NCI-H1694 treated with DMSO at 0.1 percent for 48 hours (cell line): ENCODE measurements around the gene FEZF2.

Experiments
- DNase-seq: peaks from one replicate; lab custom pipeline; 2025; lab: John Stamatoyannopoulos, UW

FEZF2 gene

DNA sequence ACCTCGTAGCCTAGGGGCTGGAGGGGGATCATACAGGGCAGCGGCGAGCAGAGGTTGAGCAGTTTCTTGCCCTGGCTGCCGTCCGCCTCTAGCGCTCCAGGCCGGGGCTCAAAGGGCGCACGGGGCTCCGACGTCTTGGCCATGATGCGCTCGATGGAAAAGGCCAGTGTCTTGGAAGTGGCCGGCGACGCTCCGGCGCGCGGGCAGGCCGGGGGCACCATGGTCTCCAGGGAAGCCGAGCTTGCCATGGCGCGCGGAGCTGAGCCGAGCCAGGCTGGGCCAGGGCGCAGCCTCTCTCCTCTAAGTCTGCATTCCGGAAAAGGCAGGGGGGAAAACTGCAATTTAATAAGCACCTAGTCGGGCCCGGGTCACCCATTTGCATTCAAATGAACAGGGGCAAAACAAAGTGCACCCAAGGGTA is 719 bp downstream of the FEZF2 start:
- DNase-seq = no peak

DNA sequence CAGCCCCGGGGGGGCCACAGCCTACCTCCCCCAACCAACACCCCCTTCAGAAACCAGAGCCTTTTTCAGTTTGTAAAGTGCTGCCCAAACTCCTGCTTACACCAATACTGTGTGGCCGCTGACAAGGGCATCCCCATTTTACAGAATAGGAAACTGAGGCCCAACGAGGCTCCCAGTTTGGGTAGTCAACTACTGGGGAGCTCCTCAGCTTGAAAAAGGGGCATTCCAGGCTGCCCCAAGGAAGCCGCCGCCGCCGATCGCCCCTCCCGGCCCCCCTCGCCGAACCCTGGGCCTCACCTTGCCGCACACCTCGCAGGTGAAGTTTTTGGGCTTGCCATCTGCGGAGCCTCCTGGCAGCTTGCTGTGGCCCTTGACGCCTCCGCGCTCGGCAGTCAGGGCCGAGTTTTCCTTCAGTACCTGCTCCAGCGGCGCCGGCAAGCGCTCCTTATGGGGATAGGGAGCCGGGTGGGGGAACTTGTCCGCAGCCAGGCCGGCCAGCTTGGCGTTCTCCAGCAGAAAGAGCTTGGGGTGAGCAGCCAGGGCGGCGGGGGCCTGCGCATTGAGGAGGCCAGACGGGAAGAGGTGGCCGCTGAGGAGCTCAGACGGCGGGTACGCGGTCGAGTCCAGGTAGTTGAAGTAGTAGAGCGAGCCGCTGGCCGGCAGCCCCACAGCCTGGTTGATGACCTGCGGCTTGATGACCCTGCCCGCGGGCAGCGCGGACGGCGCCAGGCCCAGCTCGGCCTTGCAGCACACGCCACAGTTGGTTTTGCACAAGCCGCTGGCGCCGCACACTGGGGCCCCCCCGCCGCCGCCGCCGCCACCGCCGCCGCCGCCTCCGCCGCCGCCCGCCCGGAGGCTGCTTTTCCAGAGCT is 1.4 kb downstream of the FEZF2 start:
- no peak for DNase-seq

DNA sequence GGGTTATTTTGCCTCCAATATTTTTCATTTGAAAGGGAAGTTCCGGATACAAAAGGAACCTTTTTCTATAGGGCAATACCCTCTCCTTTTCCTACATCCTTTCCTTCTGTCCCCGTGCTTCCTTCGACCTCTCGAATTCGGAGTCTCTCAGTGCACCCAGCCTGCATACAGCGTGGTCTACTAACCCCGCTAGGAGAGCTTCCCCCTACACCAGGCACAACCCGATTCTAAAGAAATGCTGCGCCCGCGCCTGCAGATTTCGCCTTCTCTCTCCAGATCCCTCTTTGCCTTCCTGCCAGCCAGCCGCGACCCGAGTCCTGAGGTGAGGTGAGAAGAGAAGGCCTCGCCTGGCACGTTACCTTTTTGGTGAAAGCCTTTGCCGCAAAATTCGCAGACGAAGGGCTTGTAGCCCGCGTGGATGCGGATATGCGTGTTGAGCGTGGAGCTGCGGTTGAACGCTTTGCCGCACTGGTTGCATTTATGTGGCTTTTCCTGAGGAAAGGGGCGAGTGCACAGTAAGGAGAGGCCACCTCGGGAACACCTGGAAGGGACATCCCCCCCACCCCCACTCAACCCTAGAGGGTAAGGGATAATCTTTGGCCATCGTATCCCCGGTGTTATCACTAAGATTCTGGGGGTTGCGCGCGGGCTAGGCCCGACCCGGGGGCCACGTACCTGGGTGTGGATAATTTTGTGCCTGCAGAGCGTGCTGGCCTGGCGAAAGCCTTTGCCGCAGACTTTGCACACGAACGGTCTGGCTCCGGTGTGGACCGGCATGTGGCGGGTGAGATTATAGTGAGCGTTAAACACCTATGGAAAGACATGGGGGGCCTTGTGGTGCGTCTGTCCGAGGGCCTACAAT is 2.3 kb downstream of the FEZF2 start:
- DNase-seq = no peak

DNA sequence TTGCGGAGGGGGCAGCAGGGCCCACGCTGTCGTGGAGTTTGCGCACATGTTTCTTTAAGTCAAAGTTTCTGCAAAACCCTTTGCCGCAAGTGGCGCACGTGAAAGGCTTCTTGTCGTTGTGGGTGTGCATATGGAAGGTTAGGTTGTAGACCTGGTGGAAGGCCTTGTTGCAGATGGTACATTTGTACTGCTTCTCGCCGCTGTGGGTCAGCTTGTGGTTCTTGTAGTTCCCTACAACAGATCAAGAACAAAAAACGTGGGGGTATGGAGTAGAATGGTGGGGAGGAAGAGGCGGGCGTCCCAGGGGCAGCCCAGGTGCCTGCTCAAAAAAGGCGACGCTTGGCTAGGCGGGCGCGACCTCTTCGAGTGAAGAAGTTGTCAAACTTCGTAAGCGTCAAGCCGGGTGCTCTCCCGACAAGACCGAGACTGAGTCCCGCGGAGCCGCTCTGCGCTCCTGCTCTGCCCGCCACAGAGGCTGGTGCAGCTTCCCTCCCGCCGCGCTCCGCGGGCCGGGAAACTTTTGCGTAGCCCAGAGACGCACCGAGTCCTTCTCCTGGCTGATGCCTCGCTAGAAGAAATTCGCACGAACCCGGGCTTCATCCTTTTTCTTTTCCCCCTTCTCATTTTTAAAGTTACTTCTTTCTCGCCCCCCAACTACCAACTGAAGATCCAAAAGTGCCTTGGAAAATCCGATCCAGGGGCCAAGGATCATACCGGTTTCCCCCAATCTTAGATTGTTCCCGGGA is 3.1 kb downstream of the FEZF2 start:
- DNase-seq = no peak

DNA sequence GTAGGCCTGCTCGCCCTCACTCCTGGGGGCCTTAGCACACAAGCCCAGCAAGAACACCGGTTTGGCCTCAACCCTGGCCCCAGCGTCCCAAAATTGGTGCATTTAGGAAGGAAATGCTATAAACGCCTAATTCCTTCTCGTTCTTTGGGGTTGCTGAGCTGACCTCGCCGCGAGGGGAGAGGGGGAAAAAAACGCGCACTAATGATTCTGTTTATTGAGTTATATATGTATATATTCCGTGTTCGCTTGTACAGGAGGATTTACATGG is 3.9 kb downstream of the FEZF2 start:
- no peak for DNase-seq

DNA sequence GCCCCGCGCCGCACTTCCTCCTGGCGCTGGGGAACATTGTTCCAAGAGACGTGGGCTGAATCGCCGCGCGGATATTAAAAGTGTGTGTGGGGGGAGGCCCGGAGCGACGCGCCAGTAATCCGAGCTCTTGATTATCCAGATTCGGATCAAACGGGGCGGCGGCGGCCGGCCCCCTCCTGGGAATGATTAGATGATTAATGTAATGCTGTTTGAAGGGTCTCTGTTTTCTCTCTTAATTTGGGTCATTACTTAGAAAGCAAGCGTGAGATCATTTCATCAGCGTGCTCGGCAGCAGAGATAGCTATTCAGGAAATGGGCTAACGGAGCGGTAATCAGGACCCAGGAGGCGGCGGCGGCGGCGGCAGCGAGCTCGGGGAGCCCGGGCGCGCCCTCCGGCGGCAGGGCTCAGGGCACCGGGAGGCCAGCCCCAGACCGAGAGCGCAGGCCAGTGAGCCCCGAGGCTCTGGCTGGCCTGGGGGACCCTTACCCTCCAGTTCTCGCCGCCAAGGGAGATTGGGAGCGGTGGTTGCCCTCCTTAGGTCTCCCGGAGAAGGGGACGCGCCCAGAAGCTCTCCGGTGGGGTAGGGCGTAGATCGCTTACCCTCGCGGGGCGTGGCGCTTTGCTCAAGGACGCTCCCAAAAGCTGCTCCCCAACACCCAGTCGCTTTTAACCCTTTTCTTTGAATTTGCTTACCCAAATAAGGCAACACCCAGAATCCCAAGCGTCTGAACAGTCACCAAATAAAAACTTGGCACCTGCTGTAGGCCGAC is 4.5 kb downstream of the FEZF2 start:
- no peak for DNase-seq

DNA sequence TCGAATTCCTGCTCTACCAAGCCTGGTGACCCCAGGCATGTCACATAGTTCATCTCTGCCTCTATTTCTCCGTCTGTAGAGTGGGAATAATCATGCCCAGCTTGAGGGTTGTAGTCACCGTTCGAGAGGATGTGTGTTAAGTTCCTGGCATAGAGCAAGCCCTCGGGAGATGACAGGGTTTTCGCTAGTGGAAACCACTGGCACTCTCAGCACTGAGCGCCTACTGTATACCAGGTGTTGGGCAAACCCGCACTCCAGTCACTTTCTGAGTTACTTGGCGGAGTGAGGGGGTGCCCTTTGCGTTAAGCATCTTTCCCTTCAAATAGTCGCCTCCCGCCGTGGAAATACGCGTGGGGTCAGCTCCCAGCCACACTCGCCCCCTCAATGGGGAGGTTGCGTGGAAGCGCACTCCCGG is 5.1 kb downstream of the FEZF2 start:
- no peak for DNase-seq

DNA sequence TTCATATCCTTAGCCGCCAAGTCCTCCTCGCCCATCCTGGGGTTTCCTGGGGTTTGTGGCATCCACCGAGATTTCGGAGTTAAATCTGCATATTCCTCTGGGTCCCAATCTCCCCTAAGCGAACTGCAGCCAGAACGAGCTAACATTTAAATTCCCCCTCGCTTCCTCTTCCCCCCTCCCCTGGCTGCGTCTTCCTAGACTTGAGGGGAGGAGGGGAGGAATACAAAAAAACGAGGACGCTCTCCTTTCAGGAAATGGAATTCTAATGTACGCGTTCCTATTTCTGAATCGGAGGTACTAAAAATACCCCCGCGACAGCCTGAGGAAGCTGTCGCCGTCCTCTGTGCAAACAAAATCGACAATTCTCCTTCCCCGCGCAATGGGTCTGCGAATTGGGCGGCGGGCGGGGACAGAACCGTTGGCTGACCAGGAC is 5.6 kb downstream of the FEZF2 start:
- no peak for DNase-seq

DNA sequence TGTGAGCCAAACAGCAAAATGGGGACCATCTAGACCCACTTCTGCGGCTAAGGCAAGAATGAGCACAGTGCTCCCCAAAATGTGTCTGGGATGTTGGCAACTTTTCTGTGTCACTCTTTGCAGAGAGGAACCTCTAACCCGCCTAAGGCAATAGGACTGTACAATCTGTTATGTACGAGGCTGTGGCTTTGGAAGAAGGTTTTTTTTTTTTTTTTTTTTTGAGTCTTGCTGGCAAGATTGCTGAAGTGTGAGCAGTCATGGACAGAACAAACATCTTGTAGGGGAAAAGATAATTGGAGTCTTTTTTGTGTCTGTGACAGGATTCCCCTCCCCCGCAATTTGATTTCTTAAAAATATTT is 7.2 kb downstream of the FEZF2 start:
- no peak for DNase-seq

DNA sequence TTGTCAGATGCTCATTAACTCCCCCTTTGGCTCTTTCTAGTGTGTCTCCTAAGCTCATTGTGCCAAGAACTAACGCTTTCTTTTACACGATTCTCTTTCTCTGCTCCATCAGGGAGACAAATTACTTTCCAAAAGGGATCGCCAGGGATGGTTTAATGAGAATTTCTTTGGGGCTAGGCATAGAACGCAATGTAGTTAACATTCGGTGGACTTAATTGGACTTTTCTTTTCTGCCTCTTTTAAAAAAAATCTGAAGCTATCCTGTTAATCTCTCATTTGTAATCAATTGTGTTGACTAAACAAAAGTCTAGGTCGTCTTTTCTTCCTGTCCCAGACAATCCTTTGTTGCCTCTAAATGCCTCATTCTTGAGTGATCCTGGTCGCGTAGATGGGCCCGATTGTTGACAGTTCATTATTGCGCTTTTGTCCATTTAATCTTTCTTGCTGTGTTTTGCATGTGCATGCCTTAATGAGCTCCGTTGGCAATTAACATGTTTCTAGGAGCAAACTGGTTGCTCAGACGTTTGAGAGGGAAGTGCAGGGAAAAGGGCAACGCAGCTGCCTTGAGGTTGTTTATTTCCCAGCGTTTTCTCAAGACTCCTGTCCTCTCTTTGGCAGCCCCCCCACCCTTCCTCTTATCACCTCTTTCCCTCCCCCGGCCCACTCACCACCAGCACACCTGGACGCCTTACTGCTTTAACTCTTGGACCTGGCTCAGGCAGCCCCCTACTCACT is 7.8 kb downstream of the FEZF2 start:
- DNase-seq = no peak

DNA sequence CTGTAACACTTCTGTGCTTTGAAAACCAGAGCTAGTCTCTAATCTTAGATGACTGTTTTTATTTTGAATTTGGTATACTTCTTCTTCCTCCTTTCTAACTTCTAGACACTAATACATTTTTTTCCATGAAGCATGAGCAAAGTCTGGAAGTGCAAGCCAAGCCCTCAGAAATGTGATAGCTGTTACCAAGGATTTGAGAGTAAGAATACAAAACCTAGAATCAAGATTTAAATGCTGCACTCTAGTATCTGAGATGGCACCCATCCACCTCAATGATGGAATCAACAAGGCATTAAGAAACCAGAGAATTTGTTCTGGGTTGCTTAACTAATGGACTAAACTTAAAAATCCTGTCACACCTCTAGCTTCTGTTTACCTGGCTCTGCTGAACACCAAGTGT is 9.2 kb downstream of the FEZF2 start:
- no peak for DNase-seq

DNA sequence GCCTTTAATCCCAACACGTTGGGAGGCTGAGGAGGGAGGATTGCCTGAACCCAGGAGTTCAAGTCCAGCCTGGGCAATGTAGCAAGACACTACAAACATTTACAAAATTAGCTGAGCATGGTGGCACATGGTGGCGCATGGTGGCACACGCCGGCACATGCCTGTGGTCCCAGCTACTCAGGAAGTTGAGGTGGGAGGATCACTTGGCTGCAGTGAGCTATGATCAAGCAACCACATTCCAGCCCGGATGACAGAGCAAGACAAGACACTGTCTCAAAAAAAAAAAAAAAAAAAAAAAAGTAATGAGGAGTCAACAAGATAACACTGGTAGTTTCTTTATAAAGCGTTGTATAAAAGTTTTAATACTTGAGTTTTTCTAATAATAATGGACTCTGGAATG is 10.1 kb downstream of the FEZF2 start:
- DNase-seq = no peak

DNA sequence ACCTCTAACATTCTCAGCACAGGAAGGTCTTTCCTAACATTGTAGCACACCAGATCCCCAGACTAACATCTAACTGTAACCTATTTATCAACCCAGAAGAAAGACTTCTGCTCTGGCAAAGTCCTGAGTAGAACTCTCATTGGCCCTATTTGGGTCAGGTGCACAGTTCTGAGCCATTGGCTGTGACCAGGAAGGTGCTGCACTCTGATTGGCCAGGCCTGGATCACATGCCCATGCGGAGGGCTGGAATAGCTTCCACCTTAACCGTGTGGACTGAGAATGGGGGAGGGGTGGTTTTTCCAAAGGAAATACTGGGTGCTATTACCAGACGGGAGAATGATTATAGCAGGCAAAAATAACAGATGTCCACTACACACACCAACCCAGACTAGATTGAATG is 11.5 kb downstream of the FEZF2 start:
- no peak for DNase-seq

DNA sequence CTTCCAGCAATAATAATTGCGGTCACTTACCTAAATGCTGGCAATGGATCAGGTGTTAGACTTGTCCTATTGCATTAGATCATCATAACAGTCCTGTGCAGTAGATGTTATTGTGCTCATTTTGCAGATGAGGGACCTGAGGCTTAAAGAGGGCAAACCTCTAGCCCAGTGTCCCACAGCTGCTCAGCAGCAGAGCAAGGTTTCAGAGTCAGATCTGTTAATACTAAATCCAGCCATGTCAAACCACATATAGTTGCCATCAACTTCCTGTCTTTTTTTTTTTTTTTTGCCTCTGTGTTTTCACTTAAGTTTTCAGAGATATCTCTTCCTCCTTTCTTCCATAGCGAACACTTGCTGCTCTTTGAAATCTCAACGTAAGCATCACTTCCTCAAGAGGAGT is 12.1 kb downstream of the FEZF2 start:
- DNase-seq = no peak

DNA sequence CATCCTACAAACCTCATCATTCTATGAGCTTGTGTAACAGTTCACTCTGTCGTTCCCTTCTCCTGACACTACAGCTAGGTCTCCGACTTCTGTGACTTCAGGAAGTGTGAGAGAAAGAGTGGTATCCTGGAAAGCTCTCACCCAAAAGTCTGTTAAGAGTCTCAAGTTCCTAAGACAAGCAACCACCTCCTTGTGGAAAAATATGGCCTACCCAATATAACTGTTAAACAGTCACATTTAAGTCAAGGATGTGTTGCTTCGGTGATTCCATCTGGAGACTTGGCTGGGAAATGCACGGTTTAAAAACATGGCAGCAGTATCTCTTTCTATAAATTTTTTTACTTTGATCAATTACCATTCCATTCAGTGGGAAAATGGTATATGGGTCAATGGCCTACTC is 13.8 kb downstream of the FEZF2 start:
- DNase-seq = no peak

DNA sequence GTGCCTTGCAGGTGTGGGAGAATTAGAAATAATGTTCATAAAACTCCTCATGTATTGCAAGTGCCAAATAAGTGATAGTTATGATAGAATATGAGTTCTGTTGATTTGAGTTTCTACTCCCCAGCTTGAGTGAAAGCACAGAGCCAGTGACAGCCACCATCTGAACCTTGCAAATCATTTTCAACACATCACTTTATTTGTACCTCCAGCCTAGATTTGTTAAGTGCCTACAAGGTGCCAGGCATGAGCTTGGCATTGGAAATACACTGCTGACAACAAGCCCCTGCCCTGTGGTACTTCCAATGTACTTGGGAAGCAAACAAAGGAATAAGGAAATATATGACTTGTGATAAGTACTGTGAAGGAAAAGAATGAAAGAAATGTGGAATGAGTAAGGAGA is 17.0 kb downstream of the FEZF2 start:
- DNase-seq = no peak

DNA sequence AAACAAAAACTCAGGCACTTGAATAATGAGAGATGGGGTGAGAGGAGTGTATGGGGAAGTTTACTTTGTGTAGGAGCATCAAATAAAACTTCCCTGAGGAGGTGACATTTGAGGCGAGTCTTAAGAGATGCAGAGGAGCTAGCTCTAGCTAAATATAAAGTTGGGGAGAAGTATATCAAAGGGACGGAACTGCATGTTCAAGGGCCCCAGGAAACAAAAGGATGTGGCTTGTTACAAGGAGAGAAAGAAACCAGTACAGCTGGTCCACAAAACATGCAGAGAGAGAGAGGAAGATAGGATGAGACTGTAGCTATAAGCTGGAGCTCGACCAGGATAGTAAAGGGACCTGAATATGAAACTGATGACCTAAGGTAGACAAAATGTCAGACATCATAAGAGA is 17.6 kb downstream of the FEZF2 start:
- no peak for DNase-seq

DNA sequence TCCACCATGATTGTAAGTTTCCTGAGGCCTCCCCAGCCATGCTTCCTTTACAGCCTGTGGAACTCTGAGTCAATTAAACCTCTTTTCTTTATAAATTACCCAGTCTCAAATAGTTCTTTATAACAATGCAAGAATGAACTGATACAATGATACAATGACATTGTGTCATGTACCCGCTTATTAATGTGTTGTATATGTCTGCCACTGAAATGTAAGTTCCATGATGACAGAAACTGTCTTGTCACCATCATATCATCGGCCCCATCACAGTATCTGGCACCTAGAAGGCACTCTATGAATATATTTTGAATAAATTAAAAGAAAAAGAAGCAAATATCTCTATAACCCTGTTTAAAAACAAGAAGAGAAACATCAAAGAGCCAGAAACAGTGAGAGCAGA is 29.6 kb downstream of the FEZF2 start:
- DNase-seq = no peak

DNA sequence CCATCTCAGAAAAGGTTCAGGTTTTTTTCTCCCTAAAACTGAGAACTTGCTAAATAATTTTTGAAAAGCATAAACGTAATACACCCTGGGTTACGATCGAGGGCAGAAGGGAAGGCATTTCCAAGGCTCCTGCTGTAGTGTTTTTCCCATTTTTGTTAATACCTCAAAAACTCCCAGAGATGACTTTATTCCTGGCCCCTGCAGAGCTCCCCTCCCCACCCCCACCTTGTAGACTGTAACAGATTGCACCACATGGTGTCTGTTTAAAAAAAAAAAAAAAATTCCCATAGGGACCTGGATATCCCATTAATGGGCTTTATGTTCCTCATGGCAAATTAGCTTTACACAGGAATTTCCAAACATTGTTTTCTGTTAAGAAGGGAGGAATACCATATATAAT is 38.2 kb downstream of the FEZF2 start:
- peak; percentile 76 for DNase-seq

DNA sequence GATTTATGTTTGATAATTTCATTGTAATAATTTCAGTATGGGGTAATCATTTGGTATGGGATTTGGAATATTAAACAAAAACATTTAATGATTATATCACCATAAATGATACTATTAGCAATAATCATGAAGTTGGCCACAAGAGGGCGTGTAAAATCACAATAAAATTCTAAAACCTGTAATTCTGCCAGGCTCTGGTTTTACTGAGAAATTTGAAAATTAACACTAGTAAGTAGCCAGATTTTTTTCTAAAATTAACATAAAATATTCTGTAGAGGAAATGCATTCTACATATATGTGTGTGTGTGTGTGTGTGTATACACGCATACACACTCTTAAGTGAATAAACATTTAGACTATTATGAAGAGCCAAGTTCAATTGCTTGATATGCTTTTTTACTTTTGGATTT is 40.5 kb downstream of the FEZF2 start:
- peak; percentile 42 for DNase-seq

DNA sequence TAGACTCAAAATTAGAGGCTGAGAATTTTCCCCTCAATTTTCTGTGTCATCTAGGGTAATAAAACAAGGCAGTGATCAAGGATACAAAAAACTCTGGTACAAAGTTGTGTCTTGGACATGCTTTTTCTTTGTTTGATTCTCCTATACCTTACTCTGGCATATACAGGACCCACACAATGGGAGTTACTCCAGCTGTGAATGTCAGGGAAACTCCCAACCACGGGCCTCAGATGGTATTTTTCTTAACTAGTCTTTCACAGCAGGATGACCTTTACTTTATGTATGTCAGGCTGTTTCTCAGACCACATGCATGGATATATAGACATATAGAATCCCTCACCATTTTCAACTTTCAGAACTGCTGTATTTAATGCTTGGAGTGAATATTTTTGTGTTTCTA is 41.3 kb downstream of the FEZF2 start:
- no peak for DNase-seq
